HUDEP-2 (cell line): Measurements from ENCODE around the gene PLCB4.

Experiments
- DNase-seq, 76 experiments: peaks; one replicate each; lab custom pipeline; 2025; ENCODE audit not compliant: unreplicated experiment in 76 of 76; lab: John Stamatoyannopoulos, UW

PLCB4 gene

GRCh38 chr20:9301129-9302090, 232.5 kb downstream of the PLCB4 start:
- no peak for DNase-seq

DNA sequence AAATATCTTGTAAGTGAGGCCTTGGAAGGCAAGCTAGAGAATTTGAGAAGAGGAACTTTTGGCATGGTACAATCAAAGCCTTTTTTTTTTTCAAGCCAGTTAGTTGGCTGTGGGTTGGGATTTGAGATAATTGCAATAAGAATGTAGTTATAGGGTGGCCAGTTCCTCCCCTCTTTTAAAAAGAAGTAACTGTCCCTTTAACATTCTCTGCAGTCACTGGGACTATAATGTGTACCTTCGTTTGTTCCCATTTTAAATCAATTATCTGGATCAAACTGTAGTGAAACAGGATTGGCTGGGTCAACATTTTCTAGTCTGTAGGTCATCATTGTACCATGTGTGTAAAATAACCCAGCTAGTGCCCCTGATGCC, 233.2 kb downstream of the PLCB4 start:
- no peak for DNase-seq

- DNase-seq: no peak
Observed at GRCh38 chr20:9306521-9306920, 237.6 kb downstream of the PLCB4 start.

DNA sequence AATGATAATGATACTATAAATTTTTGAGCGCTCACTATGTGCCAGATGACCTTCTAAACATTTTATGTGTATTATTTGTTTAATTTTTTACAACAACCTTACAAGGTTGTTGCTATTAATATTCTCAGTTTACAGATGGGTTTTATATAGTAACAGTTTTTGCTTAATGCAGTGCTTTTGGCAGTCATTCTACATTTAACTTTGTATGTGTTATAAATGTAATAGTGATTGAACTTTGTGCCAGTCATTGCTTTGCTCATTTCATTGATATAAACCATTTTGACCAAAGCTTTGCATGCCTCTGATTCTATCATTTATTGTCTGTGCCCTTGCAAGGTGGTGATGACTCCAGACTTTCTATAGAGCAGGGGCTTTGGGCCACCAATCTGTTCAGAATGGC, 239.2 kb downstream of the PLCB4 start:
- DNase-seq: no peak

- no peak for DNase-seq
Observed at GRCh38 chr20:9311132-9311531, 242.2 kb downstream of the PLCB4 start.

GRCh38 chr20:9319687-9320384, 250.9 kb downstream of the PLCB4 start:
- DNase-seq: no peak

DNA sequence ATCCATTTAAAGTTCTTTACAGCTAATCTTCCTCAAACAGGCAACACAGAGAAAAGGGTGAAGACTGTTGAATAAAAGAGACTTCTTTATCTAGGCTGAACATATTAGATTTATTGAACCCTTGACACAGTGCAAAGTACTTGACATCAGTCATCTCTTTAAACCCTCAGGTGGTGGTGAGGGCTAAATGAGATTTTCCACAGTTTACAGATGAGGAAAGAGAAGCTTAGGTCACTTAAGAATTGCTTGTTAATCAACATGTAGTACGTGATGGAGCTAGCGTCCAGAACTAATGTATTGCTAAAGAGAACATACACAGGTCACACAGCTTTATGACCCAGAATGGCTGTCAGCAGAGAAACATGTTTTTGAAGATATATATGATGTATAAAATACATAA, 252.1 kb downstream of the PLCB4 start:
- no peak for DNase-seq

DNA sequence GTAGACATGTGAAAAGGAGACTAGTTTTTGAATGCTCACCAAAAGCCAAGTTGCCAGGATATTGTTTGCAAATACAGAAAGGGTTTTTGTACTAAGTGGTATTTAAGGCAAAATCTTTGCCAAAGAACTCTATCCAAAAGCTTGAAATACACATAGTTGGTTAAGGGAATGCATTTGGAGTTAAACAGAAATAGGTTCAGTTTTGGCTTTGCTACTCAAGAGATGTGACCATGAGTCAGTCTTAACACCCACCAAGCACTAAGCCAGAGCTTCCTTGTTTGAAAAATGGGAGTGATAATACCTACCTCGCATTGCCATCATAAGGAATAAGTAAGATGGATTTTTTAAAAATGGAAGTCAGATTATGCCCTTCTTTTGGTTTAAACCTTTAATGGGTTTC, 253.8 kb downstream of the PLCB4 start:
- DNase-seq: no peak

DNA sequence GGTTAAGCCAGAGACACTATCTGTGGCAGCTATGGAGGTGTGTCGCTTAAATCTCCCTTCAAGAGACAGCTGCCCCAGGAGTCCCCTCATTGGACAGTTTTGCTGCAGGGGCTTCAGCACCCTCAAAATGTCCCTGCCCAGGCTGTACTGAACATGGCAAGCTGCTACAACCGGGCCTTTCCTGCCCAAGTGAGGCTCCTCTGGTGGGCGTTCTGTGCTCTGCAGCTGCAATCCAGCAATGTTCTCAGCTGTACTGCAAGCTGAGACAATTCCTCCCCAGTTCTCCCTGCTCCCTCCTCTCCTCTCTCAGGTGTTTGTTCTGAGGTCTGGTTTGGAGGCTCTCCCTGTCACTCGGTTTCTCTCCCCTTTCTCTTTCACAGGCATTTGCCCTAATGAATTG, 254.7 kb downstream of the PLCB4 start:
- DNase-seq: peak in 1 of 76 experiments; percentile 1

GRCh38 chr20:9329355-9330101, 260.6 kb downstream of the PLCB4 start:
- DNase-seq: no peak

GRCh38 chr20:9330151-9330550, 261.3 kb downstream of the PLCB4 start:
- no peak for DNase-seq

DNA sequence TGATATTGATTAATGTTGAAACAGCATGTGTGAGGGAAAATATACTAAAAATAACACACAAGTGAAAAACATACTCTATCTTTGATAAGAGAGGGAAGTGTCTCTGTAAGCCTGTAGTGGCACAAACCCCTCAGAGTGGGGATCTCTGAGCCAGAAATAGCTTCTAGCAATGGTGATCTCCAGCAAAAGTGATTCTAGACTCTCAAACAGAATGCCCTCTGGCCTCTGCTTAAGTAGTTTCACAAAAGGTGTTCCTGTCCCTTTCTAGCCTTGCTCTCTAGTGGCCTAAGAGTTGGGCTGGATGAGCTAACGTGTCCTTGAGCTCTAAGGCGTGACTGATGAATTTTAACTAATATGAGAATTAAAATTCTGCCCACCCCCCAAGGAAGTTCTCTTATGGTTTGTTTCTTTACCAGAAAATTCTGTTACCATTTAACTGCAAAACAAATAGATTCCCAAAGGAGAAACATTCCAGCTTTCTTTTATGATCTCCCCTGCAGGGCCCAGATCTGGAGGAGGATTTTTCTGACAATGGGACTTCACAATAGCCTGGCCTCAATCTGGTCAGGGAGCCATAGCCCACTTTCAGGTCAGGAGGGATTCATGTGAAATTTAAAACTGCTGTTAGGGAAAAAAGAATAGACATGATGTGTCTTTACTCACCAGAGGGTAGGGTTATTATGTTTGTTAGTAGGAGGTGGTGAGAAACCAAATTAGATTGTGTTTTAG, 263.0 kb downstream of the PLCB4 start:
- no peak for DNase-seq

- DNase-seq: no peak
Observed at GRCh38 chr20:9332791-9333479, 264.0 kb downstream of the PLCB4 start.

DNA sequence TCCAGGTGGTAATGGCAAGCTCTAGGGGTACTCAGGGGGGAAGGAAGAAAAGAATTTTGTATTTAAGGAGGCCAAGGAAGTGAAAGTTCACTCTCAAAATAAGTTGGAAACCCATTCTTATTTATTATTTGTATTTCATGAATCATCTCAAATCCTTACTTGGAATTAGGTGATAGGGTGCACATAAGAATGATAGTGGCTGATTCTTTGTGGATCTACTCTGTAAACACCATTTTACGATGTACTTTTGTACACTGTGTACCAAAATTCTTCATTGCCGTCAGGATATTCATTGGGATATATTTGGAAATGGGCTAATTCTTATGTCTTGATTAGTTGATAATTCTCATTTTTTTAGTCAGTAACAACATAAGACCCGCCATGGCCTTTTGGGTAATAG, 266.0 kb downstream of the PLCB4 start:
- no peak for DNase-seq

DNA sequence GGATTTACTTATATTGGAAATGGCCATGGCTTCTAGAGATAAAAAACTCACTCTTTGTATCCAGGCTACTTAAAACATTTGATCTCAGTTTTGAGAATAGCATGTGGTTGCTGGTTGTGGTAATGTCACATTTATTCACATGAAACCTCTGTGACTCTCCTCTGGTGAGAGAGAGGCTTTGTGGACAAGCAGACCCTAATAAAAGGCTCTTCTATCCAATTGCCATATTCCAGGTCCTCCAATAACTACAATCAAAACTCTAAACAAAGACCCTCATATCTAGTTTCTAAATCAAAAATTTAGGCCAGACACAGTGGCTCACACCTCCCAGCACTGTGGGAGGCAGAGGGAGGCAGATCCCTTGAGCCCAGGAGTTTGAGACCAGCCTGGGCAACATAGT, 269.2 kb downstream of the PLCB4 start:
- DNase-seq: no peak

DNA sequence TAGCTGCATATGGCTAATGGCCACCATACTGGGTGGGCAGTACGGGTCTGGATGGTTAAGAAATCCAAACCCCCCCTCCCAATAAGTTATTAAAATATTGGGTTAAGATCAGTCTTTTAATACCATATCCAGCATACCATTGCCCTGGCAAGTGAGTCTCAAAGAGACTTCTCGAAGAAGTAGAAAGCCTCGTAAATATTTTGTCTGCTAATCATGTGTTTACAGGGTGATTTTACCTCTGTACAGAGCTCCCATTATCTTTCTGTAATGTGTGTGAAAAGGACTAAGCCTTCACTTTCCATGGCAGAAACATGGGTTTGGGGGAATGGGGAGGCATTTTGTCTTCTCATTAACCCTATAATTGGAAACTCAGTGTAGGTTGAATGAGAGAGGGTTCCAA, 270.8 kb downstream of the PLCB4 start:
- DNase-seq: no peak

DNA sequence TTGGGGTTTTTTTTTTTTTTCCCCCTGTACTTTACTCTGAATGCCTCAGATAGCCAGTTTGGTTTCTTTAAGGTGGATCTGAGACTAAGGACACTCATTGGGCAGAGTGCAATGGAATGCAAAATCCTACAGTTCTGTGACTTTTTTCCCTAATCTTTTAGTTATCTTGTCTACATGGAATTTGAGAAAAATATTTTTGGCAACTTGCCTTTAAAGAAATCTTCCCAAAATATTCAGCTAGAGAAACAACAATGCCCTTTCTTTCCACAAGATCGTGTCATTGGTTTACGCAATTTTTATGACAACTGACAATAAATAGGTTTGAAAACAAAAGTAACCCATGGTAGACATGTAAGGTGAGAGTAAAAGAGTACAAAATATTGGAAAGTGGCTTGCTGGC, 273.8 kb downstream of the PLCB4 start:
- DNase-seq: no peak

DNA sequence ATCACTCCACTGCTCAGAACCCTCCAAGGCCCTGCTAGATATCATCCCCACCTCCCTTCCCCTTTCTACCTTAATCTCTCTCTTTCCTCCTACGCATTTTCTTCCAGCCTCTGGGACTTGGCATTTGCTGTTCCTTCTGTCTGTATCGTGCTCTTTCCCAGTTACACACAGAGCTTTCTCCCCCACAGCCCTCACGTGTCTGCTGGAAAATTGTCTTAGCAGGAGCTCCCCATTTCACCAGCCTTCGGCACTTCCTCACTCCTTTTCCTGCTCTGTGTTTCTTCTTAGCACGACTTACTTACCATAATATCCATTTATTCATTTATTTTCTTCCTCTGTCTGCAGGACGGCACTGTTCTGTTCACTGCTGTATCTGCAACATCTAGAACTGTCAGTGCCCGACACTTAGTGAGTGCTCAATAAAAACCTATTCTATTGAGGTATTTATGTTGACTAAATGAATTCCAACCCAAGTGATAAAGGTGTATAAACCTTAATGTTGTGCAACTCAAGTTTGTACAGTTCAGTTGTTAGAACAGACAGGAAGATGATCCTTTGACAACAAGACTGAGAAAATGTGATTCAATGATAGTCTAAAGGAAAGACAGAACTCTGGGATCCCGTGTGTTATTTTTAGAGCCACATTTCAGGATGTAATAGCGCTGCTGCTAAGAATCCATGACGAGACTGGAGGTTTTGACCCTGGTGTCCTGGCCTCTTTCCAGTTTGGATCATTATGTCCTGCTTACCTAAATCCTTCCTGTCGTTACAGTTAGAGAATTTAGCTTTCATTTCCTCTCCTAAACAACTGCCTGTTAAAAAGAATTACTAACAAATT, 275.4 kb downstream of the PLCB4 start:
- no peak for DNase-seq

- no peak for DNase-seq
Observed at GRCh38 chr20:9348316-9348715, 279.4 kb downstream of the PLCB4 start.
